ENCODE data around the gene DHRS9.

DHRS9 gene

GRCh38 chr2:169139145-169139544 lies 69.8 kb downstream of the DHRS9 start:
- no peak overlapping the region for H3K27ac ChIP-seq (ENCODE audit: low read length, poor library complexity, severe bottlenecking)
- H2BK5ac ChIP-seq (ENCODE audit: low read depth, low read length, poor library complexity, severe bottlenecking), result no peak overlapping the region
- peaks cover 2% of the 10 kb centered on the region for H3K4me1 ChIP-seq (ENCODE audit: control insufficient read depth, insufficient read depth, low read depth, low read length)
- H3K9ac ChIP-seq (ENCODE audit: low read length), result no peak overlapping the region
- H3K79me1 ChIP-seq (replicated peaks; ENCODE audit: low read length, poor library complexity, severe bottlenecking), result no peaks in the 10 kb centered on the region
- no peak for DNase-seq
- peaks cover 6 to 8% of the 10 kb centered on the region in 2 experiments for H3K27me3 ChIP-seq (ENCODE audit: control insufficient read depth in 1 of 2, insufficient read depth in 1 of 2, low read length in 2 of 2)
- H3K14ac ChIP-seq (ENCODE audit: low read length in 2 of 2), result no peak overlapping the region
- no peak overlapping the region for H3K23ac ChIP-seq (ENCODE audit: low read length in 2 of 2)
- no peak overlapping the region for H3K4me3 ChIP-seq (ENCODE audit: insufficient read depth in 1 of 2, low read depth in 1 of 2, low read length in 2 of 2)
- H3K36me3 ChIP-seq (ENCODE audit: control insufficient read depth in 1 of 2, insufficient read depth in 2 of 2, low read depth in 1 of 2, low read length in 2 of 2), result no peaks in the 10 kb centered on the region
- H3K18ac ChIP-seq (ENCODE audit: low read depth in 1 of 2, low read length in 2 of 2), result no peak overlapping the region
- H3K9me3 ChIP-seq (ENCODE audit: control insufficient read depth, low read length), result no peaks in the 10 kb centered on the region
- no peak overlapping the region for H2BK15ac ChIP-seq (ENCODE audit: low read depth, poor library complexity, severe bottlenecking)
- no peak overlapping the region for H4K8ac ChIP-seq (ENCODE audit: low read length)
- H4K91ac ChIP-seq (ENCODE audit: low read length), result no peak overlapping the region
- H2BK120ac ChIP-seq (ENCODE audit: low read depth, low read length), result no peak overlapping the region
- H3K4me2 ChIP-seq (ENCODE audit: low read length, poor library complexity, severe bottlenecking), result no peak overlapping the region
- no peak overlapping the region for H3K4ac ChIP-seq (ENCODE audit: low read depth in 1 of 2, low read length in 2 of 2)
- H2AK5ac ChIP-seq (ENCODE audit: low read length, severe bottlenecking), result no peak overlapping the region
- 88% methylated on average over 7 of the region's 7 CpGs for WGBS
- H2BK12ac ChIP-seq (ENCODE audit: low read length in 2 of 2), result no peak overlapping the region
- no peak overlapping the region for H2AFZ ChIP-seq (ENCODE audit: low read depth, low read length)

DNA sequence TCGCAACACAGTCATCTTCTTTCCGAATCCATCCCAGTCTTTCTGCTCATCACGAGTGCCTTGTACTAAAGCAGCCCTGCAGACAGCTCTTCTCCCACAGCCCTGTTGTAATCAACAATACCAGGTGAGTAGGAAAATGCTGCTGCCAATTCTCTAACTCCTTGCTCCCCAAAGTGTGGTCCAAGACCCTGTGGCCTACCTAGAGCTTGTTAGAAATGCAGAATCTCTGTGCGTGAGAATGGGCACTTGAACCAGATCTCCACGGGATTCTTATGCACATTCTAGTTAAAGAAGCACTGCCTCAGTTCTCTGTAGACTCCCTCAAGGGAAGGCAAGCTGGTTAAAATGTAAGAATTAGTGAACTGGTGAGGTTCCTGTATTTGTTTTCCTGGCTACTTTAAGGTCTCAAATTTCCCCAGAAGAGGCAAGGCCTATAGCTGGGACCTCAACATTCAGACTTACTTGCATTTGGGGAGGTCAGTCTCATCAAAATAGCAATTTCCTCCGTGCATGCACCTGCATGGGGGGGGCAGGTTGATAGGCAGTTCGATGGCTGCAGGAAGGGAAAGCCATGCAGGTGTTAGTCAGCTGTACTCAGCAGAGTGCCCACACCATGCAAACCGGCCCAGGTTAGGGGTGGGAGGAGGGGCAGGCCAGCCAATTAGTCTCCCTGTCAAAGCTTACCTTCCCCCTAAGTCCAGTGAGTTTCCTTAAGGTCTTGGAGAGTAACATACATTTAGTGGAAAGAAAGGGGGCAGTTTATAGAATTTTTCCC lies 70.8 kb downstream of the DHRS9 start:
- peaks cover 2% of the 10 kb centered on the region for H3K4me1 ChIP-seq (ENCODE audit: control insufficient read depth, insufficient read depth, low read depth, low read length)
- no peak overlapping the region for H3K18ac ChIP-seq (ENCODE audit: low read depth in 1 of 2, low read length in 2 of 2)
- DNase-seq, result no peak
- H3K36me3 ChIP-seq (ENCODE audit: control insufficient read depth in 1 of 2, insufficient read depth in 2 of 2, low read depth in 1 of 2, low read length in 2 of 2), result no peaks in the 10 kb centered on the region
- no peak overlapping the region for H2AFZ ChIP-seq (ENCODE audit: low read depth, low read length)
- no peaks in the 10 kb centered on the region for H3K9me3 ChIP-seq (ENCODE audit: control insufficient read depth, low read length)
- peaks cover 6 to 8% of the 10 kb centered on the region in 2 experiments for H3K27me3 ChIP-seq (ENCODE audit: control insufficient read depth in 1 of 2, insufficient read depth in 1 of 2, low read length in 2 of 2)
- no peak overlapping the region for H2BK120ac ChIP-seq (ENCODE audit: low read depth, low read length)
- H3K4me2 ChIP-seq (ENCODE audit: low read length, poor library complexity, severe bottlenecking), result no peak overlapping the region
- no peak overlapping the region for H4K8ac ChIP-seq (ENCODE audit: low read length)
- H3K27ac ChIP-seq (ENCODE audit: low read length, poor library complexity, severe bottlenecking), result no peak overlapping the region
- H3K23ac ChIP-seq (ENCODE audit: low read length in 2 of 2), result no peak overlapping the region
- H2BK15ac ChIP-seq (ENCODE audit: low read depth, poor library complexity, severe bottlenecking), result no peak overlapping the region
- H2AK5ac ChIP-seq (ENCODE audit: low read length, severe bottlenecking), result no peak overlapping the region
- H2BK12ac ChIP-seq (ENCODE audit: low read length in 2 of 2), result no peak overlapping the region
- H3K9ac ChIP-seq (ENCODE audit: low read length), result no peak overlapping the region
- no peak overlapping the region for H3K14ac ChIP-seq (ENCODE audit: low read length in 2 of 2)
- no peak overlapping the region for H3K4me3 ChIP-seq (ENCODE audit: insufficient read depth in 1 of 2, low read depth in 1 of 2, low read length in 2 of 2)
- no peak overlapping the region for H2BK5ac ChIP-seq (ENCODE audit: low read depth, low read length, poor library complexity, severe bottlenecking)
- H3K4ac ChIP-seq (ENCODE audit: low read depth in 1 of 2, low read length in 2 of 2), result no peak overlapping the region
- H3K79me1 ChIP-seq (replicated peaks; ENCODE audit: low read length, poor library complexity, severe bottlenecking), result no peaks in the 10 kb centered on the region
- WGBS, result 59% methylated on average over 5 of the region's 8 CpGs
- no peak overlapping the region for H4K91ac ChIP-seq (ENCODE audit: low read length)

GRCh38 chr2:169141713-169142352 lies 72.5 kb downstream of the DHRS9 start:
- Histone ChIP-seq H3K36me3 (ENCODE audit: control insufficient read depth in 1 of 2, insufficient read depth in 2 of 2, low read depth in 1 of 2, low read length in 2 of 2) (no peaks in the 10 kb centered on the region), H3K18ac (ENCODE audit: low read depth in 1 of 2, low read length in 2 of 2) (no peak overlapping the region), H3K27ac (ENCODE audit: low read length, poor library complexity, severe bottlenecking) (no peak overlapping the region), H2AK5ac (ENCODE audit: low read length, severe bottlenecking) (no peak overlapping the region), H3K14ac (ENCODE audit: low read length in 2 of 2) (no peak overlapping the region), H3K4me3 (ENCODE audit: insufficient read depth in 1 of 2, low read depth in 1 of 2, low read length in 2 of 2) (no peak overlapping the region), H3K9ac (ENCODE audit: low read length) (no peak overlapping the region), H2BK15ac (ENCODE audit: low read depth, poor library complexity, severe bottlenecking) (no peak overlapping the region), H3K23ac (ENCODE audit: low read length in 2 of 2) (no peak overlapping the region), H2BK12ac (ENCODE audit: low read length in 2 of 2) (no peak overlapping the region), H3K4me1 (ENCODE audit: control insufficient read depth, insufficient read depth, low read depth, low read length) (peaks cover 2% of the 10 kb centered on the region), H2AFZ (ENCODE audit: low read depth, low read length) (no peak overlapping the region), H3K79me1 (replicated peaks; ENCODE audit: low read length, poor library complexity, severe bottlenecking) (no peaks in the 10 kb centered on the region), H3K4ac (ENCODE audit: low read depth in 1 of 2, low read length in 2 of 2) (no peak overlapping the region), H3K27me3 (ENCODE audit: control insufficient read depth in 1 of 2, insufficient read depth in 1 of 2, low read length in 2 of 2) (peaks cover 6 to 8% of the 10 kb centered on the region in 2 experiments), H3K4me2 (ENCODE audit: low read length, poor library complexity, severe bottlenecking) (no peak overlapping the region), H4K8ac (ENCODE audit: low read length) (no peak overlapping the region), H2BK120ac (ENCODE audit: low read depth, low read length) (no peak overlapping the region), H3K9me3 (ENCODE audit: control insufficient read depth, low read length) (no peaks in the 10 kb centered on the region), H2BK5ac (ENCODE audit: low read depth, low read length, poor library complexity, severe bottlenecking) (no peak overlapping the region), H4K91ac (ENCODE audit: low read length) (no peak overlapping the region)
- DNase-seq, result peak; percentile 61
- WGBS, result 34% methylated on average over 7 of the region's 10 CpGs

DNA sequence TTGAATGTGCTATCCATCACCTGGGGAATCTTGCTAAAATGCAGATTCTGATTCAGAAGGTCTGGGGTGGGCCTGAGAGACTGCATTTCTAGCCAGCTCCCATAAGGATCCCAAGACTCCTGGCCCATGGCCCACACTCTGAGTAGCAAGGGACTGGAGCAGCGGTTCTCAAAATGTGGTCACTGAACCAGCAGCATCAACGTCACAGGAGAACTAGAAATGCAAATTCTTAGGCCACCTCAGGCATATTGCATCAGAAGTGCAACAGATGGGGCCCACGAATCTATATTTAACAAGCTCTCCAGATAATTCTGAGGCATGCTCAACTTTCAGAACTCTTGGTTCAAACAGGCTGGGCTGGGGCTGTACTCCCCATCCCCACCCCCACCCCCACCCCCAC lies 74.6 kb downstream of the DHRS9 start:
- H3K9ac ChIP-seq (ENCODE audit: low read length), result no peak overlapping the region
- H3K27me3 ChIP-seq (ENCODE audit: control insufficient read depth in 1 of 2, insufficient read depth in 1 of 2, low read length in 2 of 2), result peaks cover 4 to 6% of the 10 kb centered on the region in 2 experiments
- H2BK12ac ChIP-seq (ENCODE audit: low read length in 2 of 2), result no peak overlapping the region
- H3K23ac ChIP-seq (ENCODE audit: low read length in 2 of 2), result no peak overlapping the region
- no peak overlapping the region for H2BK15ac ChIP-seq (ENCODE audit: low read depth, poor library complexity, severe bottlenecking)
- no peaks in the 10 kb centered on the region for H3K9me3 ChIP-seq (ENCODE audit: control insufficient read depth, low read length)
- no peak overlapping the region for H2AK5ac ChIP-seq (ENCODE audit: low read length, severe bottlenecking)
- H3K4me2 ChIP-seq (ENCODE audit: low read length, poor library complexity, severe bottlenecking), result no peak overlapping the region
- no peak overlapping the region for H2BK5ac ChIP-seq (ENCODE audit: low read depth, low read length, poor library complexity, severe bottlenecking)
- H4K8ac ChIP-seq (ENCODE audit: low read length), result no peak overlapping the region
- H3K79me1 ChIP-seq (replicated peaks; ENCODE audit: low read length, poor library complexity, severe bottlenecking), result no peaks in the 10 kb centered on the region
- H4K91ac ChIP-seq (ENCODE audit: low read length), result no peak overlapping the region
- H2AFZ ChIP-seq (ENCODE audit: low read depth, low read length), result no peak overlapping the region
- no peak overlapping the region for H3K27ac ChIP-seq (ENCODE audit: low read length, poor library complexity, severe bottlenecking)
- H3K18ac ChIP-seq (ENCODE audit: low read depth in 1 of 2, low read length in 2 of 2), result no peak overlapping the region
- H3K14ac ChIP-seq (ENCODE audit: low read length in 2 of 2), result no peak overlapping the region
- H3K4ac ChIP-seq (ENCODE audit: low read depth in 1 of 2, low read length in 2 of 2), result no peak overlapping the region
- 86% methylated on average over 3 of the region's 3 CpGs for WGBS
- no peak overlapping the region for H3K4me3 ChIP-seq (ENCODE audit: insufficient read depth in 1 of 2, low read depth in 1 of 2, low read length in 2 of 2)
- no peak overlapping the region for H2BK120ac ChIP-seq (ENCODE audit: low read depth, low read length)
- no peak for DNase-seq
- H3K36me3 ChIP-seq (ENCODE audit: control insufficient read depth in 1 of 2, insufficient read depth in 2 of 2, low read depth in 1 of 2, low read length in 2 of 2), result no peaks in the 10 kb centered on the region
- H3K4me1 ChIP-seq (ENCODE audit: control insufficient read depth, insufficient read depth, low read depth, low read length), result peaks cover 2% of the 10 kb centered on the region

All from mesenchymal stem cell (in vitro differentiated cells and primary cell).